Measurements from ENCODE around the gene SDSL.

DNA sequence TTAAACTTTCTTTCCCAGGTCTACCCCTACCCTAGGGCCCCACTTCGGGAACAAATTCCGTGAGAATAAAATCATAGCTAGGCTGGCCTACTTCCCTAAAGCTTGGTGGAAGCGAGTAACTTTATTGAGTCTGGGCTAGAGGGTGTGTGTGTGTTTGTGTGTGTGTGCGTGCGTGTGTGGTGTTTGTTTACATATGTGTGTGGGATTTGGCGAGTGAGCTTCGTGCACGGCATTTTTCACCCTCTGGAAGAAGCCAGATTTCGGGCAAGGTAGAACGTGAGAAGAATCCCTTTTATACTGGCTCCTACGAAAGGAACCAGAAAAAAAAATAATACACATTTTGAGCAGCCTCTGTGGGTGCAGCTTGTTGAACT is 57.0 kb downstream of the SDSL start:
- TF ChIP-seq POLR2A (IDR thresholded peaks at IDR 0.05) (no peak), CTCF (IDR thresholded peaks at IDR 0.05) (no peak)

Measured in body of pancreas (tissue), 4 donors.